ENCODE data around the gene IRF3.

IRF3 gene

DNA sequence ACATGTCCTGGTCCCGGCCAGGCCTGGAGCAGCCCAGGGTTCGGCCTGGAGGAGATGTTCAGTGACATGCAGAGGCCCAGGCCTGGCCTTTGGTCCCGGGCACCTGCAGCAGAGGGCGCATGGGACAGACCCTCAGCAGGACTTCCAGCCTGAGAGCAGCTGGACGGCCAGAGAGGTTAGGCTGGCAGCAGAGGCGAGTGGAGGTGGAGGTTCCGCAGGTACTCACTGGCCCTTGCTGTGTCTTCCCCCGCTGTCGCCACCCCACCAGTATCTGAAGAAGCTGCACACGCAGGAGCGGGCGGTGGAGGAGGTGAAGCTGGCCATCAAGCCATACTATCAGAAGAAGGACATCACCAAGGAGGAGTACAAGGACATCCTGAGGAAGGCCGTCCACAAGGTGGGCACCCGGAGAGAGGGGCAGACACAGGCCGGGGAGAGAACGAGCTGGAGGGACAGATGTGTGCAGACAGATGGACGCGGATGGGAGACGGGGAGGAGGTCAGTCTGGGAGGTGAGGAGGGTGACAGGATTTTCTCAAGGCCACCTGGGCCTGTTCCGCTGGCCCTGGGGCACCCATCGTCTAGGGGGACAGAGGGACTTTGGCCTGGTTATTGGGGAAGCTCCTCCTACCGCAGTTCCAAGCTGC is 8.0 kb downstream of the IRF3 start:
- TF ChIP-seq, protein P1, sequence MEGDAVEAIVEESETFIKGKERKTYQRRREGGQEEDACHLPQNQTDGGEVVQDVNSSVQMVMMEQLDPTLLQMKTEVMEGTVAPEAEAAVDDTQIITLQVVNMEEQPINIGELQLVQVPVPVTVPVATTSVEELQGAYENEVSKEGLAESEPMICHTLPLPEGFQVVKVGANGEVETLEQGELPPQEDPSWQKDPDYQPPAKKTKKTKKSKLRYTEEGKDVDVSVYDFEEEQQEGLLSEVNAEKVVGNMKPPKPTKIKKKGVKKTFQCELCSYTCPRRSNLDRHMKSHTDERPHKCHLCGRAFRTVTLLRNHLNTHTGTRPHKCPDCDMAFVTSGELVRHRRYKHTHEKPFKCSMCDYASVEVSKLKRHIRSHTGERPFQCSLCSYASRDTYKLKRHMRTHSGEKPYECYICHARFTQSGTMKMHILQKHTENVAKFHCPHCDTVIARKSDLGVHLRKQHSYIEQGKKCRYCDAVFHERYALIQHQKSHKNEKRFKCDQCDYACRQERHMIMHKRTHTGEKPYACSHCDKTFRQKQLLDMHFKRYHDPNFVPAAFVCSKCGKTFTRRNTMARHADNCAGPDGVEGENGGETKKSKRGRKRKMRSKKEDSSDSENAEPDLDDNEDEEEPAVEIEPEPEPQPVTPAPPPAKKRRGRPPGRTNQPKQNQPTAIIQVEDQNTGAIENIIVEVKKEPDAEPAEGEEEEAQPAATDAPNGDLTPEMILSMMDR (IDR thresholded peaks at IDR 0.05; ENCODE audit: low read depth, low read length), result no peak
- H3K4me3 ChIP-seq (ENCODE audit: low read depth, low read length), result no peak overlapping the region

DNA sequence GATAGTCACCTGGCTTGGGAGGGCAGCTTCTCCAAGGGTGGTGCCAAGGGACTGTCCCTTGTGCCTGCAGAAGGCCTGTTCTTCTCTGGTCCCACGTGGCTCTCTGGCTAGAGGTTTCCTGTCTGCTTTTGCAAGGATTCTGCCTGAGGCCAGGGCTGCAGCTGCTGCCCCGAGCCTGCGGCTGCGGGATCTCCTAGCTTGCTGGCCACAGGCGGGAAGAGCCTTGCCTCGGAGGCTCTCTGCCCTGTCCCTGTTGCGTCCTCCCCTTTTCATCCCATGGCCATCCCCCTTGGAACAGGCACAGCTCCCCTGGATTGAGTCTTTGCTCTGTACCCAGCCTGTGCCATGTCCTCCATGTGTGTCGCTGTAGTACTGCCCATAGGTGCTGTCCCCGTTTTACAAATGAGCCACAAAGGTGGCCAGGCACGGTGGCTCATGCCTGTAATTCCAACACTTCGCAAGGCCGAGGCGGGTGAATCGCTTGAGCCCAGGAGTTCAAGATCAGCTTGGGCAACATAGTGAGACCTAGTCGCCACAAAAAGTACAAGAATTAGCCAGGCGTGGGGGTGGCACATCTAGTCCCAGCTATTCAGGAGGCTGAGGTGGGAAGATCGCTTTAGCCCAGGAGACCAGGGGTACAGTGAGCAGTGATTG is 9.1 kb downstream of the IRF3 start:
- TF ChIP-seq, protein P1 (IDR thresholded peaks at IDR 0.05; ENCODE audit: low read depth, low read length), result no peak
- H3K4me3 ChIP-seq (ENCODE audit: low read depth, low read length), result no peak overlapping the region

DNA sequence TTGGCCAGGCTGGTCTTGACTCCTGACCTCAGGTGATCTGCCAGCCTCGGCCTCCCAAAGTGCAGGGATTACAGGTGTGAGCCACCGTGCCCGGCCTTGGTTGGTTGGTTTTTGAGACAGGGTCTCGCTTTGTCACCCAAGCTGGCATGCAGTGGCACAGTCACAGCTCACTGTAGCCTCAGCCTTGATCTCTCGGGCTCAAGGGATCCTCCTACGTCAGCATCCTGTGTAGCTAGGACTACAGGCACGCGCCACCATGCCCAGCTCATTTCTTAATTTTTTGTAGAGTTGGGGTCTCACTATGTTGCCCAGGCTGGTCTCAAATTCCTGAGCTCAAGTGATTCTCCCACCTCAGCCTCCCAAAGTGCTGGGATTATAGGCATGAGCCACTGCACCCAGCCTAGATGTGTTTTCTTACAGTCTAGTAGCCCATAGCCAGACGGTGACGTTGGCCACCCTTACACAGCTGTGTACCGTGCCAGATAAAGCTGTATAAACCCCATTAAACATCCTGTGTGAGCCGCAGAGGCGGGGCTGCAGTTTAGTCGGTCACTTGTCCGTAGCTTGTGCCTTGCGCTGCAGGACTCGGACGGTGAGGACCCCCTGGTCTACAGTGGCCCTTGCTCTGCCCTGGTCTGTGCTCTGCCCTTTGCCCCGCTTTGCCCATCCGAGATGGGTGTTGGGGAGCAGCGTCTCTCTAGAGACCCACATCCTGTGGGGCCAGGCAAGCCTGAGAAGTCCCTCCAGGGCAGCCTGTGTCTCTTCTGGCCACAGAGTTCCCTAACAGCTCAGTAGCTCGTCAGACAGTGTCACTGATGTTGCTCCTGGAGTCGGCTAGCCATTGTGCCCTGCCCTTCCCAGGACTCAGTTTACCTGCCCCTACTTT is 9.8 kb downstream of the IRF3 start:
- TF ChIP-seq, protein P1 (IDR thresholded peaks at IDR 0.05; ENCODE audit: low read depth, low read length), result no peak
- no peak overlapping the region for H3K4me3 ChIP-seq (ENCODE audit: low read depth, low read length)

DNA sequence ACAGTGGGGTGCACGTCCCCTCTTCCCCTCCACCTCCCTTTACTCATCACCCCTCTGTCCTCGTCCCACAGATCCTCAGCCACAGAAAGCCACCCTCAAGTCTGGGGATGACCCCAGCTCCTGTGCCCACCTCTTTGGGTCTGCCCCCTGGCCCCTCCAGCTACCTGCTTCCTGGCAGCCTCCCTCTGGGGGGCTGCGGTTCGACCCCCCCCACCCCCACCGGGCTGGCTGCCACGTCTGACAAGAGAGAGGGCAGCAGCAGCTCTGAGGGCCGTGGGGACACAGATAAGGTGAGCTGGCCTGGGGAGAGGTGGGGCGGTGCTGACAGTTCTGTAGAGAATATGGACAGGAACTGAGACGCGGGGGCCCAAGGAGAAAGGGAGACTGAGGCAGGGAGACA is 11.1 kb downstream of the IRF3 start:
- TF ChIP-seq, protein P1 (IDR thresholded peaks at IDR 0.05; ENCODE audit: low read depth, low read length), result no peak

DNA sequence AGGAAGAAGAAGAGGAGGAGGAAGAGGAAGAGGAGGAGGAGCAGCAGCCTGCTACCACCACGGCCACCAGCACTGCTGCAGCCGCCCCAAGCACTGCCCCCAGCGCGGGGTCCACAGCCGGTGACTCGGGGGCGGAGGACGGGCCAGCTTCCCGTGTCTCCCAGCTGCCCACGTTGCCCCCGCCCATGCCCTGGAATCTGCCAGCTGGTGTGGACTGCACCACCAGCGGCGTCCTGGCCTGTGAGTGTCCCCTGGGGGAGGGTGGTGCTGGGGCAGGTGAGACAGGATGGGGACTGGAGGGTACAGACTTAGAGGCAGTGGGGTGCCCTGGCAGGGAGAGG is 12.2 kb downstream of the IRF3 start:
- TF ChIP-seq, protein P1 (IDR thresholded peaks at IDR 0.05; ENCODE audit: low read depth, low read length), result no peak
- H3K4me3 ChIP-seq (ENCODE audit: low read depth, low read length), result no peak overlapping the region

More for the DNA sequence above, 11.1 kb downstream of the IRF3 start:
- H3K4me3 ChIP-seq (ENCODE audit: low read depth, low read length), result no peak overlapping the region

DNA sequence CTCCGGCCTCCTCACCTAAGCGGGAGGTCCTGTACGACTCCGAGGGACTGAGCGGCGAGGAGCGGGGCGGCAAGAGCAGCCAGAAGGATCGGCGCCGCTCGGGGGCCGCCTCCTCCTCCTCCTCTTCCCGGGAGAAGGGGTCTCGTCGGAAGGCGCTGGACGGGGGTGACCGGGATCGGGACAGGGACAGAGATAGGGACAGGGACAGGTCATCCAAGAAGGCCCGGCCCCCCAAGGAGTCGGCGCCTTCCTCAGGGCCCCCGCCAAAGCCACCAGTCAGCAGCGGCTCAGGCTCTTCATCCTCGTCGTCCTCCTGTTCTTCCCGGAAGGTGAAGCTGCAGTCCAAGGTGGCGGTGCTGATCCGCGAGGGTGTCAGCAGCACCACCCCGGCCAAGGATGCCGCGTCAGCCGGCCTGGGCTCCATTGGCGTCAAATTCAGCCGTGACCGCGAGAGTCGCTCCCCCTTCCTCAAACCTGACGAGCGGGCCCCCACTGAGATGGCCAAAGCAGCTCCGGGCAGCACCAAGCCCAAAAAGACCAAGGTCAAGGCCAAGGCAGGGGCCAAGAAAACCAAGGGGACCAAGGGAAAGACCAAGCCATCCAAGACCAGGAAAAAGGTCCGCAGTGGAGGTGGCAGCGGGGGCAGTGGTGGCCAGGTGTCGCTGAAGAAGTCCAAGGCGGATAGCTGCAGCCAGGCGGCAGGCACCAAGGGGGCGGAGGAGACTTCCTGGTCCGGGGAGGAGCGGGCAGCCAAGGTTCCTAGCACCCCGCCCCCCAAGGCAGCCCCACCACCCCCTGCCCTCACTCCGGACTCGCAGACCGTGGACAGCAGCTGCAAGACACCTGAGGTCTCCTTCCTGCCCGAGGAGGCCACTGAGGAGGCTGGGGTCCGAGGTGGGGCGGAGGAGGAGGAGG is 12.8 kb downstream of the IRF3 start:
- no peak overlapping the region for H3K4me3 ChIP-seq (ENCODE audit: low read depth, low read length)
- TF ChIP-seq, protein P1 (IDR thresholded peaks at IDR 0.05; ENCODE audit: low read depth, low read length), result no peak
